Activated CD4-positive, alpha-beta T cell treated with anti-CD3 and anti-CD28 coated beads, Interleukin-2, amount 50 U/mL, for 4 hours (primary cell): ENCODE data around the gene TRAF3IP1.

Experiments used
- DNase-seq, 2 experiments: peaks; one replicate each; pipeline ENCODE4 v3.0.0-alpha.2; 2020

TRAF3IP1 gene

DNA sequence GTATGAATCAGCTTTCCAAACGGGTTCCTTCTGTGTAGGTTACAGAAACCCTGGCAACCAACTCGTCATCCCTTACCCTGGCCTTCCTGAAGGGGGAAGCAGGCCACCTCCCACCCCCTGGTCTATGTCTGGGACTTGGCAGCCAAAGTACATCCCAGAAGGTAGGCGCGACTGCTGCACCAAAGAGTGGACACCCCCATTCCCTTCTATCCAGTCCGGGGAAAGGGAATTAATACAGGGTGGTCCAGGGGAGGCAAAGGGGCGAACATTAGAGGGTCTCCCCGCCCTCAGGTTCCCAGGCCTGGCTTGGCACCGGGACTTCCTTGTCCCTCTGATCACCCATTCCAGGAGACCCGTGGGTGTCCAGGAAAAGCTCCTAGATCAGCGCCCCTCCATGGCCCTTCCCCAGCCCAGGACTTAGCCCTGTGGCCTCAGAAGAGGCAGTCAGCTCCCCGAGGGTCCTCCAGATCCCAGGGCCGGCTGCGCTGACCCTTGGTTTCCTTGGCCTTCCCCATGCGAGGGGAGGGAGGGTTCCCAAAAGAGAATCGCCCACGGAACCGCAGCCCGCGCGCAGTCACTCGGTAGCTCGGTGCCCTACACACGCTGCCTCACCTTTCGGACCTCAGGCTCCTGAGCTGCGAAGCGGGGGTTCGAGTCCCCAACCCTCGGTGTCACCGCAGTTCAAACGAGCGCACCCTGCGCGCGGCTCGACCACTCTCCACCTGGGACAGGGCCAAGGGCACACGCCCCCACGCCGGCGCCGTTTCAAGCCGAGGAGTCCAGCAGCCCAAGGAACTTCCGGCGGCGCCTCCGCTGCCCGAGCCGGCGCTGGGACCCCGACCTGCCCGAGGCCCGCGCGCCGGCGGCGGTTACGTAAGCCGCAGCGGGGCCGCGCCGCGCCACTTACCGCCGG is 32.3 kb upstream of the TRAF3IP1 start, which contains the start of gene PER2:
TSS of gene PER2 (minus strand) at position 874 of the 913 bp plus-strand sequence. CDS start 10,674 bp downstream, outside the sequence.
- peak; percentile 17 to 35 for DNase-seq

DNA sequence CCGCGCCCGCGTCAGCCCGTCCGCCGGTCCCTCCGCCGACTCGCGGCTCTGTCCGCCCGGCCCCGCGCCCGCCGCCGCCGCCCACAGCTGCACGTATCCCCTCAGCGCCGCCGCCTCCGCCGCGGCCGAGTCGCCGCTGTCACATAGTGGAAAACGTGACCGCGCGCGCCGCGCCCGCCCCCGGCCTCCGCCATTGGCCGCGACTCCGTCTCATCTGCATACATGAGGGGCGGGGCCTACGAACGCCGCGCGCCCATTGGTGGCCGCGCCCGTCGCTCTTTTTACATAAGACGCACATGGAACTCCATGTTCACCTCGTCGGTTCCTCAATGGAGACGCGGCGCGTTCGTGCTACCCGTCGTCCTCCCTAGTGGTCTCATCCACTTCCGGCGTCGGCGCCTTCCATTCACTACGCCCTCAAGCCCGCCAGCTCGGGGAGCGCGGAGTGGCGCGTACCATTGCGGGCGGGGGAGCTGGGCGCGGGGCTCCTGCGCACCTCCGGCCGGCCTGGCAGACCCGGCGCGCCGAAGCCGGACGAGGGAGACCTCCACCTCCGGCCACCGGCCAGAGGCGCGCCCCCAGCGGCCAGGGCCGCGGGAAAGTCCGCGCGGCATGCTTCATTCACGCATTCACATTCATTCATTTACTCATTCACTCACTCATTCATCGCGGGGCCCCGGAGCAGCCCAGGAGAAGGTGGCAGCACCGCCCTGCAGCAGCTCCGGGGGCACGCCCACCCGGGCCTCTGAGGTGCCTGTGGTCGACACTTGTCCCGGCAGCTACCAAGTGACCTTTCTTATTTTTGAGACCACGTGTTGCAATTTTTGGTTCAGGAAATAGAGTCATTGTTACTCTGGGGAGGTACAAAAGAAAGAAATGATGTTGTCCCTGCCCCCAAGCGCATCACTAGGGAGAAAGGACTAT is 31.4 kb upstream of the TRAF3IP1 start:
- peak; percentile 96 for DNase-seq

DNA sequence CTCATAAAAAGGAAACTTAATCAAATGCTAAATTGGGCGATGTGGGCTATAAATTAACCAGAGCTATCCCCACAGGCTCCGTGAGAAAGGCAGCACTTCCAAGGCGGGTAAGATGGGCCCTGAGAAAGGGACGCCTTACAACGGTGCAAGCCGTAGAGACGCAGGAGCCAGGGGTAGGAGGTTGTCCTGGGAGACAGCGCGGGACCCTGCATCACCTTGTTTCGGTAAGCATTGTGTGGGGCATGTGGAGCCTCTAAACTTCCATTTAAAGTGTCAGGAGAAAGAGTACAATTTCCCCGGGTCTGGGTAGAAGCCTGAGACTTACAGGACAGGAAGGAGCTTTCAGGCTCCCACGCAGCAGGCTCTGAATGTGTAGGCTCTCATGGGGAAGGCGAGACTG is 30.7 kb upstream of the TRAF3IP1 start:
- DNase-seq: no peak

DNA sequence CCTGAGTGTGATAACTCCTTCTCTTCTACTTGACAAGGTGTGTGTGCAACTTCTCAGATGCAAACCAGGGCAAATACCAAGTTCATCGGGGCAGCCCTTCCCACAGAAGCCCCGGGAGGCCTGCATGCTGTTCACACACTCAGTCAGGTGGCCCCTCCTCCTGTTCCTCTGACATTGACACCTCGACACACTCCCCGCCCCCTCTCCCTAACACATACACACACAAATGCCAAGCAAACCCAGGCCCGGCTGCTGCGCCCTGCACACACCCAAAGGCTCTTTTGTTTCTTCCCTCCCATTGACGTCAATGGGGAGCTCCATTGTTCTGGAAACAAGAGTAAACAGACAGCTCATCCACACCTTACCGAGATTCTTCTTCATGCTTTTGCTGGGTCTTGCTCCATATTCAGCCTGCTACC is 30.2 kb upstream of the TRAF3IP1 start:
- peak in 1 of 2 experiments; percentile 11 for DNase-seq

DNA sequence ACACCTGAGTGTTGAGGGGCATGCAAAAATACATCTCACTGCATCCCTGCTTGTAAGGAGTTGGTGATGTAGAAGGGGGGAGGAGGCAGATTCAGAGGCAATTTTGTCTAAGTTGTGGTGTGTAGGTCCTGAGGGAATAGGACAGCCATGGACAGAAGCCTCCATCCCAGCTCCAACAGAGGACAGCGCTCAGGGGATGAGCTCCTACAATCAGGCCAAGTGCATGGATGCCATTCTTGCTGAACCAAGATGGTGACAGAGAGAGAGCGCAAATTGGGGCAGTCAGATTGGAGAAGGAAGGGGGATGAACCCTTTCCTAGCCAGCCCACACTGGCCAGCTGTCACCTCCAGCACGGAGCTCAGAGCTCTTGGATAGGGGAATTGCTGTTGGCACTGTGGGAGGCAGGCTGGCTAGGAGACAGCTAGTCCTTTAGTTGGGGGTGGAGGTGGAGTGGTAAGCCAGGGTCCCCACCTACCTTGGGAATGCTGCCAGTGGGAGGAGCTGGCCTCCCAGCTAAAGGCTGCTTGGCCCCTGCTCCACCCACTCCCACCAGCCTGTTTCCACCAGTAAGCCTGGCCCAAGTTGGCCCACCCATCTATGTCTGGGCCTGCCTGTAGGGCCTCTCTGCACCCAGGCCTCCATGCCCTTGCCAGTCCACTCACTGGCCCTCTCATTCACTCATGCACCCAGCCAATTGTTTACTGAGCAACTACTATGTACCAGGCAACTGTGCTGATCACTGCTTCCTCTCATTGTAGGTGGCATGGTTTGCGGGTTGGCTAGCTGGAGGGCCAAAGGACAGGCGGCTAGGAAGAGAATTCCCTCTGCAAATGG is 29.4 kb upstream of the TRAF3IP1 start:
- DNase-seq: no peak

DNA sequence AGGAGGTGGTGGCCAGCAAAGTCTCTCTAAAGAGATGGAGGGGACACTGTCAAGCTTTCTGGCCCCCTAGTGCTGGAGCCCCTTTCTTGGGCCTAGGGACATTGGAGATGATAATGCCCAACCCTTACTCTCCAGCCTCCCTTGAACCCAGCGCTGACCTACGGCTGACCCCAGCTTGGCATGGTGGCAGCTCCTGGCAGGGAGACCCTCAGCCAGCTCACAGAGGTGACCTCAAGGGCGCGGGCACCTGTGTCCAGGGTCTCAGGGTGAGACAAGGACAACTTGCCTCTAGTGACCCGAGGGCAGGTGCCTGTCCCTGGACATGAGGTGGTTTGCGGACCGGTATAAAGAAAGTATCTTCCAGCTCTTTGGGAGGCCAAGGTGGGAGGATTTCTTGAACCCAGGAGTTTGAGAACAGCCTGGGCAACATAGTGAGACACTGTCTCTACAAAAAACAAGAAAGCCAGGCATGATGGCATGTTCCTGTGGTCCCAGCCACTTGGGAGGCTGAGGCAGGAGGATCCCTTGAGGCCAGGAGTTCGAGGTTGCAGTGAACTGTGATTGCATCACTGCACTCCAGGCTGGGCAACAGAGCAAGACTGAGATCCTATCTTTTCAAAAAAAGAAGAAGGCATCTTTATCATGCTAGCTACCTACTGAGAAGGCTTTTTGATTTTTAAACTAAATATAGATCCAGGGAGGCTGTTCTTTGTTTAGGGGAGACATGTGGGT is 28.6 kb upstream of the TRAF3IP1 start:
- no peak for DNase-seq

DNA sequence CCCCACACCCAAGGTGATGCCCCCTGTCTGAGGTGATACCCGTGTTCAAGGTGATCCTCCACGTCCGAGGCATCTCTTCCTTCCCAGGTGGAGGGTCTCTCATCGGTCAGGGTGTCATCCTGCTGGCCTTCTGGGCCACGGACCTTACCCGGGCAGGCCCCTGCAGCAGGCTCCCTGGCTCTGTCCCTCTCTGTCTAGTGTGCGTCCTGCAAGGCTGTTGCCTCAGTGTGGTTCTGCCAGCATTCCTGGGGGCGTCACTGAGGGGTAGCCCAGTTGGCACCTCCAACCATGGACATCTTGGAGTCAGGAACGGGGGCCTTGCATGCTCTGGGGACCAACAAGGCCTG is 26.3 kb upstream of the TRAF3IP1 start:
- DNase-seq: no peak

DNA sequence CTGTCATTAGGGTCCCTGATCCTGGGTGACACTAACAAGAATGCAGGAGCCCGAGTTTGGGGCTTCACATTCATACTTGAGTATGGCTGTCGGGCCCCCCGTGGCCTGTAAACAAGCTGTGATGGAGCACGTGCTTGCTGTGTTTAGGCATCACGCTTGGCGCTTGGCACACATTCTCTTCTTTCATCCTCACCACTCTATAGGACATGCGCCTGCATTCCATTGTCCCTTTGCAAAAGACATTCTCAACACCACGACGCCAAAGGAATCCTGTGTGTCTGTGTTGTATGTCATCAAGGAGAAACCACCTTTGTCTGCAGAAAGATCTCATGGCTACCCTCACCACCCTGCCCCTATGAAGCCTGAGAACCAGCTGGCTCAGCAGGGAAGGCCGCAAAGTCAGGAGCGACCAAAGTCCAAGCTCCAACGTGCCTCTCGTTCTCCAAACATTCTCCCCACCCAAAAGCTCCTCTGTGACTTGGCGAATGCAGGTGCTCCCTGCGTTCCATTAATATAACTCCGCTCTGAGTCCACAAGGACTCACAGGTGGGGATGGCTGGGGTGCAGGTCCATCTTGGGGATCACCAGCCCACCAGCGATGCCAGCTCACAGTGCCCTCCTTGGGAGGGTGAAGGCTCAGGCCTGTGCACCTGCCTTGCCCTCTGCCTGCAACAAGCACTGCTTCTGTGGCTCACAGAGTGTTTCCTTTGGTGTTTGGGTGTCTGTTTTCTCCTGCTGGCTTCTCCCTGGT is 25.8 kb upstream of the TRAF3IP1 start:
- no peak for DNase-seq

DNA sequence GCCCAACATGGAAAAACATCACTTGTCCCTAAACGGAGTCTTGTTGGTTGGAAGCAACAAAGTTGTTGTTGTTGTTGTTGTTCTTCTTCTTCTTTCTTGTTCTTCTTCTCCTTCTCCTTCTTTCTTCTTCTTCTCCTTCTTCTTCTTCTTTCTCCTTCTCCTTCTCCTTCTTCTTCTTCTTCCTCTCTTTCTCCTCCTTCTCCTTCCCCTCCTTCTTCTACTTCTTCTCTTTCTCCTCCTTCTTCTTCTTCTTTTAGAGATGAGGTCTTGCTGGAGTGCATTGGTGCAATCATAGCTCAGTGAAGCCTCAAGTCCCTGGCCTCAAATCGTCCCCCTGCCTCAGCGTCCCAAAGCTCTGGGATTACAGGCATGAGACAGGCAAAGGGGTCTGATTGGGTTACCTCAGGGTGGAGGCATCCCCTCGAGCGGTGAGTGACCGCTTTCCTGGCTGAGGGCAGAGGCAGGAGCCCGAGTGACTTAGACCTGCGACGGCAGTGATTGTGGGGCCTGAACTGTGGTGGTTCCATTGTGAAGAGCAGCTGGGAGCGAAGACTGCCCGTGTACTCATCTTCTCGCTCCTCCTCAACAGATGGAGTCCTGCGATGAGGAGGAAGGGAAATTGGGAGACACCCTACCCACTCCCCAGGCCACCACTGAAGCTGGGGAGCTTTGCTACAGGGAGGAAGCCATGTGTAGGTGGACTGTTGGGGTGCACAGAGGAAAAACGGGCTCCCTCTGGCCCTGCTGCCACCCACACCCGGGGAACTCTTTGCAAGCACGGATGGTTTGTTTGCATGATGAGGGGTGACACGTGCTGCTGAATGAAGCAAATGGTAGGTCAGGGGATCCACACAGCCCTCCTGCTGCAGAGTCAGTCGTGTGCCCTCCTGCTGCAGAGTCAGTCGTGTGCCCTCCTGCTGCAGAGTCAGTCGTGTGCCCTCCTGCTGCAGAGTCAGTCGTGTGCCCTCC is 24.9 kb upstream of the TRAF3IP1 start:
- DNase-seq: no peak

DNA sequence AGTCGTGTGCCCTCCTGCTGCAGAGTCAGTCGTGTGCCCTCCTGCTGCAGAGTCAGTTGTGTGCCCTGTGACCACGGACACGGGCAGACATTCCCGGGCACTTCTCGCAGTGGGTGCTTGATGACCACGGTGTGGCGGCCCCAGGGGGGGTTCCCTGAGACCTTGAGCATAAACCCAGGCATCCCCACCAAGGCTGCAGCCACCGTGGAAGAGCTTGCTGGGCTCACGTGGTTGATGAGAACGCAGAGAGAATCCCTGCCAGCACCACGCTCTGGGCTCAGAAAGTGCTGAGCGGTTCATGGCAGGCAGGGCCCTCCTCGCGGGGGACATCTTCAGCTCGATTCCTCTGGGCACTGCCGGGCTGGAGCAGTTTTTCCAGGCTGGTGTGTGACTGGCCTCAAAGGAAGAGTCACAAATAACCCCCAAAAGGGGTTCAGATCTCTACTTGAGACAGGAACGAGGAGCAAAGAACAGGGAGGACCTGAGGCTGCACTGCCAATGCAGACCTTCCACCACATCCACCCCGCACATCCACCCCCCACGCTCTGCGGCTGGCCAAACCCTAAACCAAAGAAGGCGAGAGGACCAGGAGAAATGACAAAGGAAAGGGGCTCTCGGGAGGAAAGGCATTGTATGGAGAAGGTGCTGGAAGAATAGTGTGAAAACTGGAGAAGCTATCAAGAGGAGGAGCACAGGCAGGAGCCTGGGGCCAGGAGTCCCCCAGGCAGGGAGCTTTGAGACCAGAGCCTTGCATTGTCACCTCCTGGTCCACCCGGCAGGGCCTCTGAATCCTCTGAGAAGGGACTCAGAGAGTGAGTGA is 23.5 kb upstream of the TRAF3IP1 start:
- no peak for DNase-seq

DNA sequence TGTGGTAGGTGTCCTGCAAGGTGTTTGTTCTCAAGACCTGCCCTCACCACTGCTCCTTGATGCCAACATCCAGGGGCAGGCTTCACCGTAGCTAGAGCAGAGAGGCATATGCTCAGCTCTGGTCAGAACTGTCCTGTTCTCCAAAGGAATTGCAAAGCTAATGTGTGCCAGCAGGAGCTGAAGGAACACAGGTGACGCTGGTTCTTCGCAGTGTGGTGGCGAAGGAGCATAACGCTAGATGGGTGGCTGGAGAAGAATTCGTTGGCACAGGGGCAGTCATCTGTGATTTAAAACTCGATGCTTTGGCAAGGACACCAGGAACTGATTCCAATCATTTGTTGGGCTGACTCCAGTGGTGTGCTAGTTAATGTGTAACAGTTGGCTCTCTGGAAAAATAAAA is 20.5 kb upstream of the TRAF3IP1 start:
- no peak for DNase-seq

DNA sequence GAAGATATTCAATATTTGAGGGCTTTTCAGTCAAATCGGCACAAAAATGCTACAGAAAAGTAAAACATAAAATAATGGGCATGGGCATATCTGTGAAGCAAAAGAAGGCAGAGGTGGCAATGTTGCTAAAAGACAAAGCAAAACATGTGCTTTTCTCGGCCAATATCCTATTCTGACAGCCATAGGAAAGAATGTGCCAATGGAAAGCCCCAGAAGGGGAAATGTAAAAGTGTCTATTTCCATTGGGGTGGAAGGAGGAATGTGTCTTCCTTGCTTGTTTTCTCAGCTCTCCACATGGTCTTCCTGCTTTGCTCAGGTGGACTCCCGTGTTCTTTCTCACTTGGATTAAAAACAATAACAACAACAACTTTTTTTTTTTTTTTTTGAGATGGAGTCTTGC is 18.2 kb upstream of the TRAF3IP1 start:
- no peak for DNase-seq

DNA sequence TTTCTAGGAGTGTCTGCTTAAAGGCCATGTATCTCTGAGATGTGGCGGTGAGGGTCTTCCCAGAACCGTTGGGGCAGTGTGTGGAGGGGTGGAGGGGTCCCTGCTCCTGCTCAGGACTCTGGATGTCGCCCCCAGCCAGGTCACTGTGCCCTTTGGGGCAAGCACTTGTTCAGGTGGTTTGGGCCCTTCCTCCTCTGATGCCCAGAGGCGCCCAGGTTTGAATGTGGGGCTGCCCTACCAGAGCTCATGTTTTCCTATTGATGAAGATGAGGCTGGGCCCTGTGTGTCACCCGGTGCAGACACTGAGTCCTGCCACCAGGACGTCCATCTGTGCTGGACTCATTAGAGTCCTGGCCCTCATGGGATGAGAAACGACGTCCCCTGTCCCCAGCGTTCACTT is 17.6 kb upstream of the TRAF3IP1 start:
- DNase-seq: no peak

DNA sequence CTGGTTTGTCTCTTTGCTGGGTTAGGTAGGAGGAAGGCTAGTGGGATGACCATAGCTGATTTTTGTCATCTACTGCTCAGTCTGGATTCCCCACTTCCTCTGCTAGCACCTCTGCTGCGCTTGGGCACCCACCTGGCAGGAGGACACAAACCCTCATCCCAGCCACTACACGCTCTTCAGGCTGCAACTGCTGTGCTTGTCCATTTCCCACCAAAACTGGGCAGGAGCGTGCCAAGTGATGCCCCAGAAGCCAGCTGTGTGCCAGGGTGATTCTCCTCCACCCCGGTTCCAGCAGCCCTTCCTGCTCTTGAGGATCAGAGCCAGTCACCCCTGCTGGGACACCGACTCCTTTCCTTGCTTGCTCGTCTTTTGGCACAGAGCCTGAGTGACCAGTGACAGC is 16.2 kb upstream of the TRAF3IP1 start:
- DNase-seq: no peak

DNA sequence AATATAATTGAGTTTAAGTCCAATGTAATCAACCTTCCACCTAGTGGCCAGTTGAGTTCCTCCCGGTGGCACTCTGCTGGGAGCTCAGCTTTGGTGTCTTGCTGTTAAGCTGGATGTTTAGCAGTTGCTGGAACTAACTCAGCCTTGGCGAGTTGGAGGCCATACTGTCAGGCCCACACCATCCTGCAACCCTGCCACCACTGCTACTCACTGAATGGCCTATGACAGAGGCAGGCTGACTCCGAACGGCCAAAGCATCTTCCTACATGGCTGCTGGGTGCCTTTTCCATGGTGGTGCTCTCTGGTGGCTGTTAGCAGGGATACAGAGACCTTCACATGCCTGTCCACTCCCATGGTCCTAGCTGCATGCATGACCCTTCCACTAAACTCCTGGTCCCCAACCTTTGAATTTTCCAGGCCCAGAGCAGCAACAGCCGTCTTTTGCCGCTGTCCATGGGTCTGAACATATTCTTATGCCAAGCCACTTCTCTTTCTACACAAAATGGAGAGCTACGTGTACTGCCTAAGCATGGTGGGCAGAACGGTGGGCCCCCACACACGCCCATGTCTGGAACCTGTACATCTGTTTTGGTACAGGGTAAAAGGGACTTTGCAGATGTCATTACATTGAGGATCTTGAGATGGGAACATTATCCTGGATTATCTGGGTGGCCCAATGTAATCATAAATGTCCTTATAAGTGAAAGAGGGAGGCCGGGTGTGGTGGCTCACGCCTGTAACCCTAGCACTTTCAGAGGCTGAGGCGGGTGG is 15.0 kb upstream of the TRAF3IP1 start:
- DNase-seq: no peak

DNA sequence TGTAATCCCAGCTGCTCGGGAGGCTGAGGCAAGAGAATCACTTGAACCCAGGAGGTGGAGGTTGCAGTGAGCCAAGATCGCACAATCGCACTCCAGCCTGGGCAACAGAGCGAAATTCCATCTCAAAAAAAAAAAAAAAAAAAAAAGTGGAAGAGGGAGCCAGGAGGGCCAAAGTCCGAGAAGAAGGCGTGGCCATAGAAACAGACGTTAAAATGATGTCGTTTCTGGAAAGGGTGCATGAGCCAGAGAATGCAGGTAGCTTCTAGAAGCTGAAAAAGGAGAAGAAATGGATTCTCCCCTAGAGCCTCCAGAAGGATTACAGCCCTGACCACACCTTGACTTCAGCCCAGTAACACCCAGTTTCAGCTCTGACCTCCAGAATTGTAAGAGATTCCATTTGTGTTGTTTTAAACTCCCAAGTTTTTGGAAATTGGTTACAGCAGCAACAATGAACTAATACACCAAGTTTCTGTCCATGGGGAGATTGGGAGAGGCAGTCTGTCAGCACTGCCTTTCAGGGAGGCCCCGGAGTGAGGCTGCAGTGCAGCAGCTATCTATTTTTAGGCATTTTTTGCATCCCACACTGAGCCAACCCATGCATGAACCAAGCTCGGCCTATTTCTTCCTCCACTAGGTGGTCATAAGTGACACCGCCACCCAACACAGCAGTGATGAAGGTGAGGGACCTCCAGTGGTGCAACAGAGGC is 14.2 kb upstream of the TRAF3IP1 start:
- no peak for DNase-seq

DNA sequence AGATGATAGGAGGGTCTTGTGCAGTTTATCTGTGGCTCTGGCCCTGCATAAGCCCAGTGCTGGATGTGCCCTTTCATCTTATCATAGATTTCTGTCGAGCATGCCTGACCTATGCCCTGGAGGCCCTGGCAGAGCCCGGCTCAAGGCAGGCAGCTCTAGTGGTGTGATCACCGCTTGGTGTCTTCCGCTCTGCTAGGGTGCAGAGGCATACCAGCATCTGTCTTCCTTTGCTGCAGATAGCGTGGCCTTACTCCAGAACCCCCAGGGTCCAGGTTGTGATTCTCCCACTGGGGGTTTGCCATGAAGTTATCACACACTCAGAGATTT is 13.7 kb upstream of the TRAF3IP1 start:
- no peak for DNase-seq

DNA sequence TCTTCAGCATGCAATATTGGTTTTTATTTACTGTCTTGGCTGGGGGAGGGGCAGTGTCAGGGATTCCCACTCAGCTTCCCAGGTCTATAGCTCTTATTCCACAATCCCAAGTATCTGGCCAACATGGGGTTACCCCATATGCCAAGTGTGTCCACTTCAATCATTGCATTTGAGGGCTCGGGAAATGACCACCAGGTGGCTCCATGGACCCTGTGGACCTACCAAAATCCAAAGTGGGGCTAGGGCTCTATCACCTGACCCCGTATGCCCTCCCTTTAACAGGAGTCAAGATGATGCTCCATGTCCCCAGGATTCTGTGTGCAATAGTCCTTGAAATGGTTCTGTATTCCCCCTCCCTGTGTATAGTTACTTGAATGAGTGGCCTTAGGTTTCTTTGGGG is 12.1 kb upstream of the TRAF3IP1 start:
- DNase-seq: no peak
